HG03558 (cell line): ENCODE measurements around the gene PDE3A.
"Not testable (repeated sequence)": the region's sequence is repeated elsewhere in the genome, so short reads cannot be mapped to it uniquely, and the experiment has no call there.

Source experiments
- ATAC-seq: cut with Tn5 transposase; IDR thresholded peaks from one replicate; pipeline ENCODE4 v1.9.1; 2021; ENCODE audit warnings: moderate number of reproducible peaks; ENCODE audit not compliant: unreplicated experiment; ENCODE audit errors: extremely low read depth

PDE3A gene

GRCh38 chr12:20372326-20373096, 4.2 kb downstream of the PDE3A start:
- no peak for ATAC-seq

- ATAC-seq, result no peak
Measured at GRCh38 chr12:20374795-20375194, 6.5 kb downstream of the PDE3A start.

GRCh38 chr12:20375560-20375959, 7.2 kb downstream of the PDE3A start:
- ATAC-seq, result no peak

GRCh38 chr12:20376984-20377383, 8.6 kb downstream of the PDE3A start:
- no peak for ATAC-seq

GRCh38 chr12:20377750-20378149, 9.4 kb downstream of the PDE3A start:
- no peak for ATAC-seq

GRCh38 chr12:20382117-20382516, 13.8 kb downstream of the PDE3A start:
- no peak for ATAC-seq

GRCh38 chr12:20383612-20384011, 15.3 kb downstream of the PDE3A start:
- no peak for ATAC-seq

- ATAC-seq, result not testable (repeated sequence)
Measured at GRCh38 chr12:20384836-20385235, 16.5 kb downstream of the PDE3A start.

- ATAC-seq, result no peak
Measured at GRCh38 chr12:20390846-20391245, 22.5 kb downstream of the PDE3A start.

GRCh38 chr12:20392339-20392738, 24.0 kb downstream of the PDE3A start:
- ATAC-seq, result no peak

GRCh38 chr12:20393707-20394106, 25.4 kb downstream of the PDE3A start:
- no peak for ATAC-seq

- no peak for ATAC-seq
Measured at GRCh38 chr12:20395791-20396550, 27.6 kb downstream of the PDE3A start.

GRCh38 chr12:20398686-20399085, 30.3 kb downstream of the PDE3A start:
- no peak for ATAC-seq

- ATAC-seq, result no peak
Measured at GRCh38 chr12:20400003-20400402, 31.7 kb downstream of the PDE3A start.

GRCh38 chr12:20403230-20403629, 34.9 kb downstream of the PDE3A start:
- no peak for ATAC-seq

GRCh38 chr12:20404576-20405346, 36.4 kb downstream of the PDE3A start:
- ATAC-seq, result no peak

- ATAC-seq, result no peak
Measured at GRCh38 chr12:20409607-20410377, 41.5 kb downstream of the PDE3A start.

- no peak for ATAC-seq
Measured at GRCh38 chr12:20410734-20411133, 42.4 kb downstream of the PDE3A start.

- no peak for ATAC-seq
Measured at GRCh38 chr12:20411345-20411744, 43.0 kb downstream of the PDE3A start.

GRCh38 chr12:20415028-20415427, 46.7 kb downstream of the PDE3A start:
- ATAC-seq, result no peak
